MM.1S (cell line): ENCODE data around the gene LRRC17.
"Not testable (repeated sequence)": the region's sequence is repeated elsewhere in the genome, so short reads cannot be mapped to it uniquely, and the experiment has no call there.

Experiments used
- DNase-seq: peaks from one replicate; pipeline ENCODE4 v3.0.0-alpha.2; 2015
- H2AFZ ChIP-seq: fragments of 300-600 bp; sonication (generic); 2 replicates; pipeline ENCODE4 v1.6.0; 2016; ENCODE audit warnings: antibody characterized with exemption, low read length
- H3F3A ChIP-seq: fragments of 300-600 bp; sonication (generic); 2 replicates; pipeline ENCODE4 v1.6.1; 2016; ENCODE audit warnings: mild to moderate bottlenecking, antibody characterized with exemption, low read length, moderate library complexity, mixed read lengths; ENCODE audit not compliant: insufficient read depth
- H3K27ac ChIP-seq: fragments of 300-600 bp; sonication (generic); 2 replicates; pipeline ENCODE4 v1.5.1; 2016; ENCODE audit warnings: mild to moderate bottlenecking, low read length
- H3K27me3 ChIP-seq: fragments of 300-600 bp; sonication (generic); replicated peaks from 2 replicates; pipeline ENCODE4 v1.6.0; 2016; ENCODE audit warnings: low read length; ENCODE audit not compliant: insufficient read depth
- H3K36me3 ChIP-seq: fragments of 300-600 bp; sonication (generic); replicated peaks from 2 replicates; pipeline ENCODE4 v1.6.1; 2016; ENCODE audit warnings: mild to moderate bottlenecking, low read length, mixed read lengths; ENCODE audit not compliant: insufficient read depth
- H3K4me1 ChIP-seq: fragments of 300-600 bp; sonication (generic); 2 replicates; pipeline ENCODE4 v1.6.1; 2016; ENCODE audit warnings: low read length, mixed read lengths
- H3K4me2 ChIP-seq: fragments of 300-600 bp; sonication (generic); 2 replicates; pipeline ENCODE4 v1.6.0; 2016; ENCODE audit warnings: low read depth, low read length
- H3K4me3 ChIP-seq: fragments of 300-600 bp; sonication (generic); 2 replicates; pipeline ENCODE4 v1.5.1; 2016; ENCODE audit warnings: low read length, mixed read lengths
- H3K79me2 ChIP-seq: fragments of 300-600 bp; sonication (generic); 2 replicates; pipeline ENCODE4 v1.6.1; 2016; ENCODE audit warnings: mixed run types, low read length, mixed read lengths
- H3K9ac ChIP-seq: fragments of 300-600 bp; sonication (generic); 2 replicates; pipeline ENCODE4 v1.6.1; 2016; ENCODE audit warnings: low read length, mixed read lengths
- H3K9me2 ChIP-seq: fragments of 300-600 bp; sonication (generic); replicated peaks from 2 replicates; pipeline ENCODE4 v1.6.1; 2016; ENCODE audit warnings: mild to moderate bottlenecking, low read length, mixed read lengths; ENCODE audit not compliant: insufficient read depth
- H3K9me3 ChIP-seq: fragments of 300-600 bp; sonication (generic); replicated peaks from 2 replicates; pipeline ENCODE4 v1.6.1; 2016; ENCODE audit warnings: mild to moderate bottlenecking, low read length, mixed read lengths; ENCODE audit not compliant: insufficient read depth
- H4K20me1 ChIP-seq: fragments of 300-600 bp; sonication (generic); 2 replicates; pipeline ENCODE4 v1.6.1; 2016; ENCODE audit warnings: mild to moderate bottlenecking, low read length, moderate library complexity, mixed read lengths; ENCODE audit not compliant: insufficient read depth
- CTCF ChIP-seq: fragments of 300-600 bp; sonication (generic); IDR thresholded peaks from 2 replicates; pipeline ENCODE4 v1.5.1; 2016; ENCODE audit warnings: antibody characterized with exemption, low read length, mixed read lengths
- EZH2 ChIP-seq: fragments of 300-600 bp; sonication (generic); optimal IDR thresholded peaks from 2 replicates; pipeline ENCODE3; 2017; ENCODE audit warnings: low read depth, mild to moderate bottlenecking, antibody characterized with exemption, low read length, mixed read lengths
- EZH2phosphoT487 ChIP-seq: fragments of 300-600 bp; sonication (generic); IDR thresholded peaks from 2 replicates; pipeline ENCODE4 v1.6.1; 2018; ENCODE audit warnings: antibody characterized with exemption, low read length

Gene LRRC17

GRCh38 chr7:102897211-102897631 lies 15.6 kb upstream of the LRRC17 start:
- no peak overlapping the region for H3K4me2 ChIP-seq
- no peaks in the 10 kb centered on the region for H3K9me2 ChIP-seq
- H3F3A ChIP-seq = no peaks in the 10 kb centered on the region
- no peak overlapping the region for H2AFZ ChIP-seq
- TF ChIP-seq EZH2phosphoT487 (no peak), CTCF (no peak), EZH2 (no peak)
- no peaks in the 10 kb centered on the region for H3K9me3 ChIP-seq
- H4K20me1 ChIP-seq = no peaks in the 10 kb centered on the region
- no peaks in the 10 kb centered on the region for H3K4me1 ChIP-seq
- no peak overlapping the region for H3K27ac ChIP-seq
- H3K9ac ChIP-seq = no peak overlapping the region
- H3K27me3 ChIP-seq = no peaks in the 10 kb centered on the region
- DNase-seq = no peak
- H3K79me2 ChIP-seq = no peaks in the 10 kb centered on the region
- H3K4me3 ChIP-seq = no peak overlapping the region
- no peaks in the 10 kb centered on the region for H3K36me3 ChIP-seq

- Histone ChIP-seq H3K36me3 (no peaks in the 10 kb centered on the region), H3K9me2 (no peaks in the 10 kb centered on the region), H3K27me3 (no peaks in the 10 kb centered on the region), H3K79me2 (no peaks in the 10 kb centered on the region), H3K4me3 (no peak overlapping the region), H2AFZ (no peak overlapping the region), H3K9ac (no peak overlapping the region), H4K20me1 (no peaks in the 10 kb centered on the region), H3K27ac (no peak overlapping the region), H3F3A (no peaks in the 10 kb centered on the region), H3K4me1 (no peaks in the 10 kb centered on the region), H3K9me3 (no peaks in the 10 kb centered on the region), H3K4me2 (no peak overlapping the region)
- TF ChIP-seq EZH2phosphoT487 = no peak
- DNase-seq = no peak
Observed at GRCh38 chr7:102897856-102898531, 14.8 kb upstream of the LRRC17 start.

- H3K4me1 ChIP-seq = no peaks in the 10 kb centered on the region
- no peak overlapping the region for H3K4me2 ChIP-seq
- no peak for DNase-seq
- no peaks in the 10 kb centered on the region for H3K36me3 ChIP-seq
- no peak overlapping the region for H2AFZ ChIP-seq
- no peak overlapping the region for H3K9ac ChIP-seq
- TF ChIP-seq EZH2phosphoT487 (no peak), CTCF (no peak), EZH2 (no peak)
- H3F3A ChIP-seq = no peaks in the 10 kb centered on the region
- no peaks in the 10 kb centered on the region for H4K20me1 ChIP-seq
- H3K79me2 ChIP-seq = no peaks in the 10 kb centered on the region
- no peaks in the 10 kb centered on the region for H3K9me3 ChIP-seq
- H3K9me2 ChIP-seq = no peaks in the 10 kb centered on the region
- no peak overlapping the region for H3K27ac ChIP-seq
- H3K4me3 ChIP-seq = no peak overlapping the region
- H3K27me3 ChIP-seq = no peaks in the 10 kb centered on the region
Observed at GRCh38 chr7:102898532-102898859, 14.3 kb upstream of the LRRC17 start.

GRCh38 chr7:102902052-102902451 lies 10.7 kb upstream of the LRRC17 start:
- not testable (repeated sequence) for H3K4me1 ChIP-seq, H3K9me3 ChIP-seq, H3K27ac ChIP-seq, H4K20me1 ChIP-seq, H3F3A ChIP-seq, H3K36me3 ChIP-seq, H3K27me3 ChIP-seq, H3K9me2 ChIP-seq, H3K9ac ChIP-seq, H3K79me2 ChIP-seq, H2AFZ ChIP-seq, DNase-seq, H3K4me2 ChIP-seq, H3K4me3 ChIP-seq

GRCh38 chr7:102903576-102903975 lies 9.2 kb upstream of the LRRC17 start:
- not testable (repeated sequence) for H3K4me1 ChIP-seq, H3K9ac ChIP-seq, H3K27ac ChIP-seq, DNase-seq, H3K36me3 ChIP-seq, H3K9me2 ChIP-seq, H3K9me3 ChIP-seq, H2AFZ ChIP-seq, H3K4me2 ChIP-seq, H3K27me3 ChIP-seq, H4K20me1 ChIP-seq, H3F3A ChIP-seq, H3K4me3 ChIP-seq, H3K79me2 ChIP-seq
